Measurements from ENCODE around the gene HOXA9.

The HOXA9 gene

GRCh38 chr7:27126596-27127327, 38.6 kb downstream of the HOXA9 start:
- DNase-seq (ENCODE audit: low read depth, low spot score): no peak

- DNase-seq (ENCODE audit: low read depth, low spot score): no peak
These were observed 39.3 kb downstream of the HOXA9 start for GRCh38 chr7:27125986-27126394.

GRCh38 chr7:27124902-27125689, 40.2 kb downstream of the HOXA9 start:
- DNase-seq (ENCODE audit: low read depth, low spot score): no peak

- DNase-seq (ENCODE audit: low read depth, low spot score): no peak
These were observed 41.0 kb downstream of the HOXA9 start for GRCh38 chr7:27124096-27124901.

- no peak for DNase-seq (ENCODE audit: low read depth, low spot score)
These were observed 41.8 kb downstream of the HOXA9 start for GRCh38 chr7:27123477-27124053.

- DNase-seq (ENCODE audit: low read depth, low spot score): no peak
These were observed 42.3 kb downstream of the HOXA9 start for GRCh38 chr7:27123007-27123476.

- DNase-seq (ENCODE audit: low read depth, low spot score): no peak
These were observed 43.0 kb downstream of the HOXA9 start for GRCh38 chr7:27122077-27122910.

GRCh38 chr7:27121684-27122076, 43.7 kb downstream of the HOXA9 start:
- DNase-seq (ENCODE audit: low read depth, low spot score): no peak

- DNase-seq (ENCODE audit: low read depth, low spot score): no peak
These were observed 45.9 kb downstream of the HOXA9 start for GRCh38 chr7:27119412-27119911.

- no peak for DNase-seq (ENCODE audit: low read depth, low spot score)
These were observed 46.8 kb downstream of the HOXA9 start for GRCh38 chr7:27118580-27118979.

GRCh38 chr7:27117887-27118491, 47.3 kb downstream of the HOXA9 start:
- DNase-seq (ENCODE audit: low read depth, low spot score): no peak

GRCh38 chr7:27116962-27117886, 48.1 kb downstream of the HOXA9 start:
- DNase-seq (ENCODE audit: low read depth, low spot score): no peak

GRCh38 chr7:27116031-27116961, 49.0 kb downstream of the HOXA9 start:
- DNase-seq (ENCODE audit: low read depth, low spot score): no peak

GRCh38 chr7:27115221-27116026, 49.9 kb downstream of the HOXA9 start:
- no peak for DNase-seq (ENCODE audit: low read depth, low spot score)

- DNase-seq (ENCODE audit: low read depth, low spot score): no peak
These were observed 50.5 kb downstream of the HOXA9 start for GRCh38 chr7:27114881-27115220.

- DNase-seq (ENCODE audit: low read depth, low spot score): no peak
These were observed 51.2 kb downstream of the HOXA9 start for GRCh38 chr7:27113991-27114769.

Data from iPS DF 19.7 (cell line).